SK-N-SH (cell line): Measurements from ENCODE around the gene IPCEF1. TPM values are rescaled to one million over a fixed set of nuclear protein-coding genes. Genes with fewer than 3 reads are reported as not detected.
A peak's percentile ranks its signal among the peaks of the same experiment; 100 is the strongest.

Experiments used
- CTCF ChIA-PET: fragments of 300-600, 350-600 bp; formaldehyde crosslinking; extraction: SDS; loops from one replicate; lab custom pipeline; 2021; lab: Yijun Ruan, JAX
- POLR2A ChIA-PET: fragments of 350-600 bp; sonication (Branson Sonifier 250); formaldehyde crosslinking; extraction: SDS; loops from one replicate; lab custom pipeline; 2020; ENCODE audit warnings: antibody characterized with exemption, inconsistent platforms; lab: Yijun Ruan, JAX
- DNase-seq: peaks from one replicate; pipeline ENCODE4 v3.0.0; 2012
- H2AFZ ChIP-seq: fragments of 200-600 bp; sonication (generic); 2 replicates; pipeline ENCODE4 v1.8.1; 2016; ENCODE audit warnings: antibody characterized with exemption, mild to moderate bottlenecking, low read depth
- H3F3A ChIP-seq: fragments of 200-600 bp; sonication (generic); replicated peaks from 2 replicates; pipeline ENCODE3; 2016; ENCODE audit warnings: antibody characterized with exemption, mild to moderate bottlenecking; ENCODE audit not compliant: insufficient read depth
- H3K27ac ChIP-seq, 2 experiments: fragments of 200-500 bp in 1 of 2; fragments of 200-600 bp in 1 of 2; sonication (Bioruptor generic) in 1 of 2; sonication (generic), shearing (Covaris generic) in 1 of 2; 2 replicates each; pipeline versions ENCODE4 v1.5.1 to v1.6.1; 2014 to 2016; ENCODE audit warnings: low read depth in 2 of 2, inconsistent platforms in 1 of 2, low read length in 1 of 2, mild to moderate bottlenecking in 1 of 2, mixed read lengths in 1 of 2
- H3K27me3 ChIP-seq: fragments of 200-600 bp; sonication (generic), shearing (Covaris generic); 2 replicates; pipeline ENCODE4 v1.6.1; 2016; ENCODE audit warnings: mixed run types; ENCODE audit not compliant: insufficient read depth
- H3K36me3 ChIP-seq, 2 experiments: fragments of 200-500 bp in 1 of 2; fragments of 200-600 bp in 1 of 2; sonication (Bioruptor generic) in 1 of 2; sonication (generic) in 1 of 2; replicated peaks in 1 of 2; 2 replicates each; pipeline versions ENCODE3 to v1.5.1; 2014 to 2016; ENCODE audit warnings: low read length in 1 of 2, mild to moderate bottlenecking in 1 of 2; ENCODE audit not compliant: insufficient read depth in 2 of 2, control insufficient read depth in 1 of 2
- H3K4me1 ChIP-seq, 2 experiments: fragments of 200-500 bp in 1 of 2; fragments of 200-600 bp in 1 of 2; sonication (Bioruptor generic) in 1 of 2; sonication (generic), shearing (Covaris generic) in 1 of 2; 2 replicates each; pipeline versions ENCODE4 v1.5.1 to v1.6.1; 2014 to 2016; ENCODE audit warnings: low read depth in 1 of 2, low read length in 1 of 2, mixed run types in 1 of 2; ENCODE audit not compliant: insufficient read depth in 2 of 2, control insufficient read depth in 1 of 2
- H3K4me2 ChIP-seq: fragments of 200-600 bp; sonication (generic), shearing (Covaris generic); 2 replicates; pipeline ENCODE4 v1.6.1; 2017; ENCODE audit warnings: mixed run types
- H3K4me3 ChIP-seq, 2 experiments: fragments of 200-500 bp in 1 of 2; fragments of 200-600 bp in 1 of 2; sonication (Bioruptor generic) in 1 of 2; sonication (generic), shearing (Covaris generic) in 1 of 2; 2 replicates each; pipeline versions ENCODE4 v1.5.1 to v1.8.1; 2014 to 2016; ENCODE audit warnings: low read depth in 2 of 2, inconsistent platforms in 1 of 2, low read length in 1 of 2, mild to moderate bottlenecking in 1 of 2, mixed read lengths in 1 of 2, moderate library complexity in 1 of 2
- H3K79me2 ChIP-seq: fragments of 200-600 bp; sonication (generic); 2 replicates; pipeline ENCODE4 v1.8.1; 2017; ENCODE audit warnings: mild to moderate bottlenecking; ENCODE audit not compliant: insufficient read depth
- H3K9ac ChIP-seq: fragments of 200-600 bp; sonication (generic); 2 replicates; pipeline ENCODE4 v1.6.1; 2017; ENCODE audit warnings: mixed run types
- H3K9me2 ChIP-seq: fragments of 200-600 bp; sonication (generic); 2 replicates; pipeline ENCODE4 v1.6.1; 2017; ENCODE audit warnings: mixed run types
- H3K9me3 ChIP-seq: fragments of 200-600 bp; sonication (generic); 2 replicates; pipeline ENCODE4 v1.6.1; 2017; ENCODE audit warnings: mixed run types, mild to moderate bottlenecking, moderate library complexity
- H4K20me1 ChIP-seq: fragments of 200-600 bp; sonication (generic); 2 replicates; pipeline ENCODE4 v1.6.1; 2017; ENCODE audit warnings: mild to moderate bottlenecking, mixed run types; ENCODE audit not compliant: insufficient read depth
- CHD2 ChIP-seq: fragments of 150-350 bp; IDR thresholded peaks from 2 replicates; pipeline ENCODE4 v1.6.1; 2018; ENCODE audit warnings: low read length; ENCODE audit not compliant: partially characterized antibody
- CTCF ChIP-seq: fragments of 200-600 bp; sonication (generic); IDR thresholded peaks from 2 replicates; pipeline ENCODE4 v1.6.1; 2017; ENCODE audit warnings: antibody characterized with exemption, mild to moderate bottlenecking, moderate library complexity
- EP300 ChIP-seq, 2 experiments: IDR thresholded peaks; 2 replicates each; pipeline versions ENCODE4 v1.4.0 to v1.6.1; 2012; ENCODE audit warnings: borderline replicate concordance in 1 of 2, low read depth in 1 of 2, low read length in 1 of 2
- NRF1 ChIP-seq: IDR thresholded peaks from 2 replicates; pipeline ENCODE4 v1.6.1; 2012; ENCODE audit warnings: low read depth, mild to moderate bottlenecking, low read length
- PBX3 ChIP-seq: IDR thresholded peaks from 2 replicates; pipeline ENCODE4; 2012
- SIN3A ChIP-seq: IDR thresholded peaks from 2 replicates; pipeline ENCODE4 v1.6.1; 2012; ENCODE audit warnings: low read depth, mild to moderate bottlenecking, low read length, moderate library complexity, borderline replicate concordance
- USF1 ChIP-seq: IDR thresholded peaks from 2 replicates; pipeline ENCODE4 v1.4.0; 2012; ENCODE audit warnings: low read depth, borderline replicate concordance
- USF2 ChIP-seq: fragments of 150-350 bp; IDR thresholded peaks from 2 replicates; pipeline ENCODE4 v1.6.1; 2017; ENCODE audit warnings: antibody characterized with exemption, low read length, low read depth, borderline replicate concordance
- WGBS: methylation state at CpG from one replicate; pipeline ENCODE4 v1.1.6; 2017; ENCODE audit warnings: low lambda C conversion rate; 5-methylcytosine and 5-hydroxymethylcytosine counted together
- polyA plus RNA-seq, 3 experiments: library from polyadenylated mRNA; depleted of rRNA; stranded (reverse); fragments of >200 nt; gene quantifications; 2 replicates each; pipeline ENCODE4 v1.2.3, GENCODE V29; 2012

Gene IPCEF1
- polyA plus RNA-seq, 1 of the 3 experiments (the other 2 are of a cell fraction) = not detected

GRCh38 chr6:154197196-154197860 lies 159.3 kb downstream of the IPCEF1 start:
- peak overlapping the region; percentile 54; the same call in 1 of the 2 replicates for H3K4me2 ChIP-seq
- CTCF ChIA-PET = interaction anchor here (1.3 kb wide), 1 partner anchor 478 kb away, joined by 4 read pairs; no protein-coding TSS in a partner anchor

GRCh38 chr6:154196333-154196885 lies 160.2 kb downstream of the IPCEF1 start:
- CTCF ChIA-PET = interaction anchor here (0.9 to 1.3 kb wide), 3 partner anchors 14 to 479 kb away, joined by 3 to 4 read pairs (median 3); no protein-coding TSS in a partner anchor
- no peak overlapping the region for H3K9ac ChIP-seq
- no peak overlapping the region for H2AFZ ChIP-seq
- 56% methylated on average over 1 of the region's 1 CpG for WGBS
- no peak for TF ChIP-seq CTCF
- TF ChIP-seq, all 33 proteins: peak for 0
- Histone ChIP-seq H3K79me2 (no peaks in the 10 kb centered on the region), H4K20me1 (no peaks in the 10 kb centered on the region), H3F3A (no peaks in the 10 kb centered on the region), H3K4me3 (no peak overlapping the region), H3K27ac (0 out of 4 replicates have a peak overlapping the region, but pooled peaks of 1 of the 2 experiments have one; percentile 12), H3K4me2 (no peak overlapping the region), H3K9me2 (no peaks in the 10 kb centered on the region), H3K36me3 (no peaks in the 10 kb centered on the region), H3K27me3 (no peaks in the 10 kb centered on the region), H3K9me3 (no peaks in the 10 kb centered on the region), H3K4me1 (peaks cover 0 to 2% of the 10 kb centered on the region in 2 experiments; a peak in 1 of 4 replicates)
- POLR2A ChIA-PET = no interaction called here
- DNase-seq = no peak

More at GRCh38 chr6:154197196-154197860, 159.3 kb downstream of the IPCEF1 start:
- Histone ChIP-seq H3K4me3 (no peak overlapping the region), H3K9ac (no peak overlapping the region), H3K27me3 (no peaks in the 10 kb centered on the region), H3K36me3 (no peaks in the 10 kb centered on the region), H4K20me1 (no peaks in the 10 kb centered on the region), H2AFZ (no peak overlapping the region), H3K9me3 (no peaks in the 10 kb centered on the region), H3K9me2 (no peaks in the 10 kb centered on the region), H3K79me2 (no peaks in the 10 kb centered on the region), H3K4me1 (peaks cover 0 to 2% of the 10 kb centered on the region in 2 experiments; a peak in 1 of 4 replicates), H3K27ac (peak overlapping the region in 1 of 2 experiments; percentile 12; a peak in 1 of 4 replicates)
- POLR2A ChIA-PET = no interaction called here
- no peak for DNase-seq
- TF ChIP-seq SIN3A = no peak
- no peak for TF ChIP-seq USF2
- no peak for TF ChIP-seq NRF1
- TF ChIP-seq USF1 = no peak
- TF ChIP-seq EP300 (IDR thresholded peaks at IDR 0.05; ENCODE audit: borderline replicate concordance in 1 of 2, low read depth in 1 of 2, low read length in 1 of 2) = no peak
- no peak for TF ChIP-seq PBX3
- TF ChIP-seq CHD2 = no peak
- TF ChIP-seq, all 33 proteins: peak for 0
- H3F3A ChIP-seq = no peaks in the 10 kb centered on the region
